Neuronal stem cell (in vitro differentiated cells): ENCODE measurements around the gene RMND5B.

ENCODE experiments used
- DNase-seq: peaks from one replicate; pipeline ENCODE4 v3.0.0-alpha.2; 2013; ENCODE audit warnings: low spot score
- H2AFZ ChIP-seq: one replicate; pipeline ENCODE4 v1.6.1; 2013; ENCODE audit warnings: mild to moderate bottlenecking, low read length, inconsistent platforms
- H2AK5ac ChIP-seq: 2 replicates; pipeline ENCODE4 v1.6.1; 2013; ENCODE audit warnings: low read depth, mild to moderate bottlenecking, inconsistent platforms, low read length, moderate library complexity, mixed read lengths
- H2BK120ac ChIP-seq: 2 replicates; pipeline ENCODE4 v1.6.1; 2013; ENCODE audit warnings: low read depth, mild to moderate bottlenecking, inconsistent platforms, low read length, moderate library complexity, mixed read lengths
- H2BK12ac ChIP-seq: one replicate; pipeline ENCODE4 v1.6.1; 2013; ENCODE audit warnings: low read length, inconsistent platforms
- H2BK15ac ChIP-seq: 2 replicates; pipeline ENCODE4 v1.6.1; 2013; ENCODE audit warnings: mild to moderate bottlenecking, low read length, inconsistent platforms, mixed read lengths
- H2BK5ac ChIP-seq: one replicate; pipeline ENCODE4 v1.6.1; 2013; ENCODE audit warnings: inconsistent platforms, mild to moderate bottlenecking, low read length, moderate library complexity
- H3K14ac ChIP-seq: one replicate; pipeline ENCODE4 v1.6.1; 2013; ENCODE audit warnings: low read length, inconsistent platforms
- H3K18ac ChIP-seq: 2 replicates; pipeline ENCODE4 v1.6.1; 2013; ENCODE audit warnings: low read length, inconsistent platforms
- H3K23ac ChIP-seq: 2 replicates; pipeline ENCODE4 v1.6.1; 2013; ENCODE audit warnings: low read depth, mild to moderate bottlenecking, mixed read lengths, low read length, inconsistent platforms; ENCODE audit not compliant: poor library complexity
- H3K27ac ChIP-seq: replicated peaks from 3 replicates; pipeline ENCODE4 v1.5.1; 2013; ENCODE audit warnings: low read length, inconsistent platforms
- H3K27me3 ChIP-seq, 3 experiments: 2 replicates each; pipeline ENCODE4 v1.6.1; 2013; ENCODE audit warnings: low read length in 3 of 3, mild to moderate bottlenecking in 2 of 3, inconsistent platforms in 1 of 3, low read depth in 1 of 3, mixed read lengths in 1 of 3, moderate library complexity in 1 of 3; ENCODE audit not compliant: control insufficient read depth in 3 of 3, insufficient read depth in 3 of 3
- H3K36me3 ChIP-seq, 2 donors: replicated peaks in 1 of 2; 2 replicates each; pipeline ENCODE4 v1.6.1; 2013; ENCODE audit warnings: low read length in 2 of 2; ENCODE audit not compliant: control insufficient read depth in 2 of 2, insufficient read depth in 2 of 2
- H3K4ac ChIP-seq: 2 replicates; pipeline ENCODE4 v1.6.1; 2013; ENCODE audit warnings: inconsistent platforms, mild to moderate bottlenecking, low read length, moderate library complexity
- H3K4me1 ChIP-seq, 2 donors: 1 replicate in 1 of 2; 2 replicates in 1 of 2; pipeline ENCODE4 v1.6.1; 2013; ENCODE audit warnings: low read length in 2 of 2, low read depth in 1 of 2; ENCODE audit not compliant: control insufficient read depth in 2 of 2, insufficient read depth in 1 of 2
- H3K4me2 ChIP-seq: one replicate; pipeline ENCODE4 v1.6.1; 2013; ENCODE audit warnings: mild to moderate bottlenecking, low read length, inconsistent platforms; ENCODE audit not compliant: insufficient read depth, poor library complexity, severe bottlenecking
- H3K4me3 ChIP-seq, 2 donors: 2 replicates each; pipeline ENCODE4 v1.5.1; 2013; ENCODE audit warnings: low read length in 2 of 2, mild to moderate bottlenecking in 2 of 2, inconsistent platforms in 1 of 2, moderate library complexity in 1 of 2
- H3K79me1 ChIP-seq: one replicate; pipeline ENCODE4 v1.6.1; 2013; ENCODE audit warnings: low read depth, mild to moderate bottlenecking, inconsistent platforms, low read length, moderate library complexity
- H3K9ac ChIP-seq: one replicate; pipeline ENCODE4 v1.6.1; 2013; ENCODE audit warnings: mild to moderate bottlenecking, low read depth, low read length, inconsistent platforms; ENCODE audit not compliant: poor library complexity
- H3K9me3 ChIP-seq, 2 donors: replicated peaks in 1 of 2; 2 replicates each; pipeline versions ENCODE3 to v1.6.1; 2013; ENCODE audit warnings: low read length in 2 of 2, mild to moderate bottlenecking in 2 of 2, inconsistent platforms in 1 of 2, low read depth in 1 of 2, mixed read lengths in 1 of 2, moderate library complexity in 1 of 2; ENCODE audit not compliant: control insufficient read depth in 2 of 2, insufficient read depth in 1 of 2
- H4K8ac ChIP-seq: one replicate; pipeline ENCODE4 v1.6.1; 2013; ENCODE audit warnings: low read depth, mild to moderate bottlenecking, inconsistent platforms, low read length, moderate library complexity
- H4K91ac ChIP-seq: one replicate; pipeline ENCODE4 v1.6.1; 2013; ENCODE audit warnings: low read length, low read depth, mild to moderate bottlenecking, inconsistent platforms; ENCODE audit not compliant: poor library complexity
- WGBS, 2 donors: extraction: QIAGEN DNeasy Blood & Tissue Kit; methylation state at CpG; one replicate each; pipeline ENCODE4 v1.1.7; 2013; ENCODE audit warnings: missing lambda C conversion rate in 2 of 2, mixed read lengths in 1 of 2; ENCODE audit not compliant: insufficient read length in 2 of 2, insufficient replicate concordance in 1 of 2; ENCODE audit errors: extremely low coverage in 2 of 2; 5-methylcytosine and 5-hydroxymethylcytosine counted together

The RMND5B gene

DNA sequence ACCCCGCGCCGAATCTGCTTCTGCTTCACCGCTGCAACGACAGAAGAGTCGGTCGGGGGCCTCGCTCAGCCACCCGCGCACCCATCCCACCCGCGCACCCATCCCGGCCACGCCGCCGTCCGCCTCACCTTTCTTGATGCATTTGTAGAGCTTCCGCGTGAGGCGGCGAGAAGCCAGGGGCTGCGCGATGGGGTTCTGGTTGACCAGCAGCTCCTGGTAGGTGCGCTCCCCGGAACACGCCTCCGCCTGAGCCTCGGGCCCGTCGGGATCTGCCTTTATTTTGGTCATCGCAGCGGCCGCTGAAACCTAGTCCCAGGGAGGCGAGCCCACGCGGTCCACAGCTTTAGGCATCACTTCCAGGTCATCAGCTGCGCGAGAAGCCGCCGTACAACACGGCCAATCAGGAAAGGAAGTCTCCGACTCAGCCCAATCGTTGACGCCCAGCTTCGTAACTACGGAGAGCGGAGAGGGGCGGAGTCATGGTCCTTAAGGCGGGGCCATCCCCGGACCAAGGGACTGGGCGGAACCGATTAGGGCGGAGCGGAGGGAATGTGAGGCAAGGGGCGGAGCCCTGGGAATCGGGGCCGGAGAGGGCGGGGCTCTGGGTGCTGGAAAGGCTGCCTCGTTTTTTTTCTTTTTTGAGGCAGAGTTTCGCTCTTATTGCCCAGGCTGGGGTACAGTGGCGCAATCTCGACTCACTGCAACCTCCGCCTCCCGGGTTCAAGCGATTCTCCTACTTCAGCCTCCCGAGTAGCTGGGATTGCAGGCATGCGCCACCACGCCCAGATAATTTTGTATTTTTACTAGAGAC lies 22.9 kb downstream of the RMND5B start, which contains the start of gene NHP2:
TSS of gene NHP2 (minus strand) at position 356 of the 811 bp plus-strand sequence. CDS start at position 288, 68 bp downstream.
- H2AK5ac ChIP-seq, result peak within 1 kb of the TSS; percentile 83
- peak within 1 kb of the TSS; percentile 87 for H2AFZ ChIP-seq
- H2BK12ac ChIP-seq, result no peak within 1 kb of the TSS
- peak; percentile 98 for DNase-seq
- H3K18ac ChIP-seq, result peak within 1 kb of the TSS; percentile 83
- H3K79me1 ChIP-seq, result peaks cover 3% of the 10 kb centered on the region
- H3K36me3 ChIP-seq, result peaks cover 31 to 39% of the 10 kb centered on the region in 2 donors
- no peaks in the 10 kb centered on the region for H3K9me3 ChIP-seq
- no CpG with 5 or more reads among the region's 68 CpGs for WGBS, 2 donors
- H3K4ac ChIP-seq, result no peak within 1 kb of the TSS
- H3K27ac ChIP-seq, result no peak within 1 kb of the TSS
- peak within 1 kb of the TSS; percentile 89 for H4K91ac ChIP-seq
- H4K8ac ChIP-seq, result peak within 1 kb of the TSS; percentile 72
- peaks cover 0 to 3% of the 10 kb centered on the region in 2 donors for H3K4me1 ChIP-seq
- H3K23ac ChIP-seq, result peak within 1 kb of the TSS; percentile 48
- no peaks in the 10 kb centered on the region for H3K27me3 ChIP-seq
- peak within 1 kb of the TSS; percentile 48 for H3K4me2 ChIP-seq
- H2BK120ac ChIP-seq, result peak within 1 kb of the TSS; percentile 81
- peak within 1 kb of the TSS; percentile 93 for H3K9ac ChIP-seq
- H2BK5ac ChIP-seq, result no peak within 1 kb of the TSS
- no peak within 1 kb of the TSS for H3K14ac ChIP-seq
- H3K4me3 ChIP-seq, result peak within 1 kb of the TSS; percentile 75 to 96
- peak within 1 kb of the TSS; percentile 40 for H2BK15ac ChIP-seq

DNA sequence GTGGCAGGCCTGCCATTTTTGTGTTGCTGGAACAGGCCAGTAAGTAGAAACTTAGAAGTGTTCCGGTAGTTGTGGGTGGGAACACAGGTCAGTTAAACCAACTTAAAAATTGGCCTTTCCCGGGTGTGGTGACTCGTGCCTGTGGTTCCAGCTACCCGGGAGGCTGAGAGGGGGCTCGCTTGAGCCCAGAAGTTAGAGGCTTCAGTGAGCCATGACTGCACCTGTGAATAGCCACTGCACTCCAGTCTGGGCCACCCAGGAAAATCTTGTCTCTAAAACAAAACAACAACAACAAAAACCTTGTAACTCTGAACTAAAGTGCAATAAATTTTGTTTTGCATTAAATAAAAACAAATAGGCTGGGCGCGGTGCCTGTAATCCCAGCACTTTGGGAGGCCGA lies 24.3 kb downstream of the RMND5B start:
- H3K27me3 ChIP-seq, result no peaks in the 10 kb centered on the region
- H4K91ac ChIP-seq, result no peak overlapping the region
- no peak overlapping the region for H2AFZ ChIP-seq
- H2BK5ac ChIP-seq, result no peak overlapping the region
- peaks cover 0 to 3% of the 10 kb centered on the region in 2 donors for H3K4me1 ChIP-seq
- H3K4ac ChIP-seq, result no peak overlapping the region
- H3K4me2 ChIP-seq, result no peak overlapping the region
- no peaks in the 10 kb centered on the region for H3K9me3 ChIP-seq
- H3K18ac ChIP-seq, result no peak overlapping the region
- no peak overlapping the region for H3K23ac ChIP-seq
- no peak for DNase-seq
- no peak overlapping the region for H2AK5ac ChIP-seq
- no peak overlapping the region for H4K8ac ChIP-seq
- WGBS, 2 donors, result no CpG with 5 or more reads among the region's 8 CpGs
- no peak overlapping the region for H3K4me3 ChIP-seq
- H3K79me1 ChIP-seq, result peaks cover 3% of the 10 kb centered on the region
- H2BK120ac ChIP-seq, result peak overlapping the region; percentile 81
- no peak overlapping the region for H2BK12ac ChIP-seq
- peaks cover 20 to 26% of the 10 kb centered on the region in 2 donors for H3K36me3 ChIP-seq
- no peak overlapping the region for H2BK15ac ChIP-seq
- H3K27ac ChIP-seq, result no peak overlapping the region
- no peak overlapping the region for H3K14ac ChIP-seq
- no peak overlapping the region for H3K9ac ChIP-seq

- DNase-seq, result no peak
- H3K14ac ChIP-seq, result no peak overlapping the region
- H3K4me3 ChIP-seq, result no peak overlapping the region
- H4K8ac ChIP-seq, result no peak overlapping the region
- H3K79me1 ChIP-seq, result no peaks in the 10 kb centered on the region
- H3K9ac ChIP-seq, result no peak overlapping the region
- no peak overlapping the region for H3K27ac ChIP-seq
- WGBS, 2 donors, result no CpG with 5 or more reads among the region's 5 CpGs
- no peak overlapping the region for H2AFZ ChIP-seq
- no peak overlapping the region for H3K18ac ChIP-seq
- H4K91ac ChIP-seq, result no peak overlapping the region
- H3K23ac ChIP-seq, result no peak overlapping the region
- H3K9me3 ChIP-seq, result no peaks in the 10 kb centered on the region
- H3K4me1 ChIP-seq, result peaks cover 3 to 4% of the 10 kb centered on the region in 2 donors
- no peak overlapping the region for H2BK5ac ChIP-seq
- no peak overlapping the region for H2BK120ac ChIP-seq
- H2AK5ac ChIP-seq, result no peak overlapping the region
- H2BK12ac ChIP-seq, result no peak overlapping the region
- H3K4ac ChIP-seq, result no peak overlapping the region
- H3K36me3 ChIP-seq, result no peaks in the 10 kb centered on the region
- H3K4me2 ChIP-seq, result no peak overlapping the region
- H2BK15ac ChIP-seq, result no peak overlapping the region
- H3K27me3 ChIP-seq, result peaks cover 0 to 11% (median 0%) of the 10 kb centered on the region in 3 experiments
Measured at GRCh38 chr5:178160176-178160575, 29.4 kb downstream of the RMND5B start.

DNA sequence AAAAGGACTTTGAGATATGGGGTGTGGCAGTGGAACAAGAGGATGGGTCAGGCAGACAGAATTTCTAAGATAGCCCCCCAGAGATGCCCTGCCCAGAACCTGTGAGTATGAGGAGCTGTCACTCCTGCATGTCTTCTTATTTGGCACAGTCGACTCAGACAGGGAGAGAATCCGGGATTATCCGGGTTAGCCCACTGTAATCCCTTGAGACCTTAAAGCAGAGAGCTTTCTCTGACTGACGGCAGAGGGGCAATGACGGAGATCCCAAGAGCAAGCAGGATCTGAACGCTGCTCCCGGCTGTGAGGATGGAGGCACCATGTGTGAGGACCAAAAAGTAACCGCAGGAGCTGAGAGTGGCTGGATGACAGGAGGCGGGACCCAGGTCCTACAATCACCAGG lies 31.7 kb downstream of the RMND5B start:
- no CpG with 5 or more reads among the region's 9 CpGs for whole genome bisulfite sequencing, 2 donors
- H3K9ac ChIP-seq, result no peak overlapping the region
- H3K27me3 ChIP-seq, result peaks cover 0 to 15% (median 0%) of the 10 kb centered on the region in 3 experiments
- H2AFZ ChIP-seq, result no peak overlapping the region
- H3K4me1 ChIP-seq, result peaks cover 3 to 4% of the 10 kb centered on the region in 2 donors
- H4K8ac ChIP-seq, result no peak overlapping the region
- H3K14ac ChIP-seq, result no peak overlapping the region
- no peak overlapping the region for H2BK15ac ChIP-seq
- no peak for DNase-seq
- H4K91ac ChIP-seq, result no peak overlapping the region
- H3K4me3 ChIP-seq, result no peak overlapping the region
- H3K9me3 ChIP-seq, result no peaks in the 10 kb centered on the region
- H2BK5ac ChIP-seq, result no peak overlapping the region
- no peak overlapping the region for H2BK12ac ChIP-seq
- H3K79me1 ChIP-seq, result no peaks in the 10 kb centered on the region
- no peak overlapping the region for H3K23ac ChIP-seq
- no peak overlapping the region for H3K4me2 ChIP-seq
- no peak overlapping the region for H3K27ac ChIP-seq
- H3K36me3 ChIP-seq, result no peaks in the 10 kb centered on the region
- H3K4ac ChIP-seq, result no peak overlapping the region
- no peak overlapping the region for H3K18ac ChIP-seq
- H2AK5ac ChIP-seq, result no peak overlapping the region
- no peak overlapping the region for H2BK120ac ChIP-seq
